GM12892 (cell line): ENCODE measurements around the gene HBQ1.
"Not testable (repeated sequence)": the region's sequence is repeated elsewhere in the genome, so short reads cannot be mapped to it uniquely, and the experiment has no call there.

Source experiments
- POLR2A ChIP-seq: IDR thresholded peaks from 2 replicates; pipeline ENCODE4 v1.6.1; 2011; ENCODE audit warnings: low read depth, low read length, control low read depth
- POLR2AphosphoS5 ChIP-seq: IDR thresholded peaks from 2 replicates; pipeline ENCODE4 v1.6.1; 2011; ENCODE audit warnings: low read depth, low read length, control low read depth
- TAF1 ChIP-seq: IDR thresholded peaks from 2 replicates; pipeline ENCODE4 v1.6.1; 2011; ENCODE audit warnings: low read depth, mild to moderate bottlenecking, control low read depth, low read length, borderline replicate concordance

DNA sequence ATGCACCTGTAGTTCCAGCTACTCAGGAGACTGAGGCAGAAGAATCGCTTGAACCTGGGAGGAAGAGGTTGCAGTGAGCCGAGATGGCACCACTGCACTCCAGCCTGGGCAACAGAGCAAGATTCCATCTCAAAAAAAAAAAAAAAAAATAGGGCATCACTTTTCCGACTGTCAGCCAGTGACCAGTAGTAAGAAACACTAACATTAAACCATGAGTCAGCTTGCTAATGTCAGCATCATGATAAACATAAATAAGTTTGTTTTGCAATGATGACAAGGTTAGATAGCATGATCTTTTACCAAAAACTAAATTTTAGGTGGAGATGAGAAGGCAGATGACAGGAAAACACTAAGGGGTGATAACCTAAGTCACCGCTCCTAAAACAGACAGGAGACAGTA, 29.1 kb downstream of the HBQ1 start:
- not testable (repeated sequence) for TF ChIP-seq POLR2A, POLR2AphosphoS5, TAF1
